ENCODE measurements around the gene TUBA4B.

TUBA4B gene

DNA sequence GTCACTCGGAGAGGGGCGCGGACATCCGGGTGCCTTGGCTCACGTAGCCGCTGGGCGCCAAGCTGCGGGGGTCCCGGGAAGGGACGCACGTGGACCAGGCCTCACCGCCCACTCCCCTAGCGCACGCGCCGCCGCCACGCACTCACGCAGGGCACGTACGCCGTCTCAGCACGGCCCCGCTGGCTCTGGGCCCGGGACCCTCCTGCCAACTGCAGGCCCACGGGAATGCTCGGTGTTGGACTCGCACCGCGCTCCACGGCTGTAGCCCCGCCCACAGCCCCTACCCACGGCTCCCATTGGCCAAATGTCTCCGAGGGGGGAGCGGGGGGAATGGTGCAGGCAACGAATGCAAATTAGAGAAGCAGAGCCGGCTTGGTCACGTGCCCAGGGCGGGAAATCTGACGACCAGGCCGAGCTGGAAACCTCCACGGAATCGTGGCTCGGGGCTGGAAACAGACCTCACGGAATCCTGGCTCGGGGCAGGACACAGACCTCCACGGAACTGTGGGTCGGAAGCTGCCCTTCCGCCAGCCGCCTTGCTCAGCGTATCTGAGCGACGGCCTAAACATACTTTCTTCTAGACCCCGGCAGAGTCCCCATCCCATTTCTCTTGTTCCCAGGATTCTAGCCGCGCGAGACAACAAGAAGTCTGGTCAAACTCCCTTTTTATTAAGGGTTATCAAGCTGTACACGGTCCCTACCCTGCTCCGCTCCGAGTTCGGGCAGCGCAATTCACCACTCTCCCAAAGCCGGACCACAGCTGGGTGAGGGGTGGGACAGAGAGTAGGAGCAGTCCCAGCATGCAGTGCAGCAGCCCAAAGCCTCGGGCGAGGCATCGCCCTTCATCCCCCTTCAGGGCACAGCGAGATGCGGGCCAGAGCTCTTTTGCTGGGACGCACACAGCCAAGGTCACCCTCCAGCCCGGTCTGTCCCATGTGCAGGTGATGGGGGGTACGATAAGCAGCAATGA, 34.0 kb upstream of the TUBA4B start, which contains the start of gene ABCB6:
Gene ABCB6, minus strand, starts transcription at position 227 of the 970 bp plus-strand sequence. CDS start 285 bp downstream, outside the sequence.
- DNase-seq: peak; percentile 89

DNA sequence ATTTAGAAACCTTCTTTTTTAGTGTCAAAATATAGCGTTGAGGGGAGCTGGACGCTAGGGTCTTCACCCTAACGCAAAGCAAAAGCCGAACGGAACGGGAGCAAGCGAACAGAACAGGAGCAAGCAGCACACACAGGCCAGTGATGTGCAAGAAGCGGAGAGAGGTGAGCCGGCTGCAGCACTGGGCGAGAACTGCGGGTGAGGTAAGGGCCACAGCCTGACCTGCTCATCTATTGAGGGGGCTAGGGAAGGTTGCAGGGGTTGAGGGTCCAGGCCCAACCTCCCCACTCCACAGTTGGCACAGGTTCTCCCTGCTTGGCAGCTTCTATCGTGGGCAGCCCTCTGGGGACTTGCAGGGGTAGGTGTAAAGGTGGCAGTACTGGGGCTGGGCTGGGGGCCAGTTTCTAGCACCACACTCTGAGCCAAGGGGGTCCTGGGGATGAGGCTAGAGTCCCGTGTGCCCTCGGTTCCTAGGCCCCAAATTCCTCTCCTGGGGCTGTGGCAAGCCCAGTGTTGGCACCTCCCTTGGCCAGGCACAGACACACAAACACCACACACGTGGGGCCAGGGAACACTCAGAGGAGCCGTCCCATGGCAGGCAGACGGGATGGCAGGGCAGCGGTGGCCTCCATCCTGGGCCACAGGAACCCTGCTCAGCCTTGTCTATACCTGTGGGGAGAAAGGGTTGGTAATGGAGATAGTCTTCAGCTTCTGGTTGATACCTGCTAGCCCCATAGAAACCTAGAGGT, 33.1 kb upstream of the TUBA4B start:
- DNase-seq: no peak

DNA sequence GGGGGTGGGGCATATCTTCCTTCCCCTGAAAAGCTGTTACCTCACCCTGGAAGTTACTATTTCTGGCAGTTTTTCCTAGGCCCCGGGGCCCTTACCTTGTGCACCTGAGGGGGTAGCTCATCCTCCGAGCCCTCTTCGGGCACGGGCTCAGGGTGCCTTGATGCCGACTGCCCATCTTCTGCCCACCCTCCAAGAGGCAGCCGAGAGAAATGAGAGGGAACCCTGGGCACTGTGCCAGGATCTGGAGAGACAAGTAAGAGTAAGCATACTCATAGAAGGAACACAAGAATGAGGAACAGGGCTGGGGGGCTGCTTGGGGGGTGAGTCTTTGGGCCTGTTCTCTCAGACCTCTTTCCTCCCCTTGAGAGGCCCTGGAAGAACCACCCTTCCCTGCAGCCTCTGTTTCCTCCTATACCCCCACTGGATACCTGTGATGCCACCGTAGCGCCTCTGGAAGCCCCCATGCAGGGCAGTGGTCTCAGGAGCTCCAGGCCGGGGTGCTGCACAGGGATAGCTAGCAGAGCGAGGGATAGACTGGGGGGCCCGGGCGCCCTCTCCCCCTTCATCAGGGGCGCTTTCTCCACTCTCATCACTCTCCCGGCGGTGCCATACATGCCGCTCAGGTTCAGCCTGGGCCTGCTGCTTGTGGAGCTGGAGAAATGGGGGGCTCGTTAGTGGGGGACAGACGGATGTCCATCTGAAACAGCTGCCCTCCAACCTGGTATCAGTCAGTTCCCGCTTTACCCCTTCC, 32.2 kb upstream of the TUBA4B start:
- DNase-seq: no peak

GRCh38 chr2:219221957-219222518, 31.0 kb upstream of the TUBA4B start:
- no peak for DNase-seq

- no peak for DNase-seq
These were observed 29.0 kb upstream of the TUBA4B start for GRCh38 chr2:219223831-219224610.

GRCh38 chr2:219225350-219225749, 27.7 kb upstream of the TUBA4B start:
- no peak for DNase-seq

GRCh38 chr2:219228041-219228910, 24.8 kb upstream of the TUBA4B start:
- DNase-seq: no peak

GRCh38 chr2:219228911-219229304, 24.1 kb upstream of the TUBA4B start:
- no peak for DNase-seq

- peak; percentile 96 for DNase-seq
These were observed 23.6 kb upstream of the TUBA4B start, which contains the start of the genes ANKZF1 and ATG9A for GRCh38 chr2:219229305-219230058. TSS of gene ANKZF1 (plus strand) at chr2:219229806. CDS start at chr2:219230258, 452 bp downstream. TSS of gene ATG9A (minus strand) at chr2:219229636. CDS start at chr2:219228024, 1,612 bp downstream.

- no peak for DNase-seq
These were observed 22.9 kb upstream of the TUBA4B start for GRCh38 chr2:219230059-219230540.

- no peak for DNase-seq
These were observed 18.7 kb upstream of the TUBA4B start for GRCh38 chr2:219234331-219234730.

- DNase-seq: no peak
These were observed 9.7 kb upstream of the TUBA4B start for GRCh38 chr2:219243291-219243761.

DNA sequence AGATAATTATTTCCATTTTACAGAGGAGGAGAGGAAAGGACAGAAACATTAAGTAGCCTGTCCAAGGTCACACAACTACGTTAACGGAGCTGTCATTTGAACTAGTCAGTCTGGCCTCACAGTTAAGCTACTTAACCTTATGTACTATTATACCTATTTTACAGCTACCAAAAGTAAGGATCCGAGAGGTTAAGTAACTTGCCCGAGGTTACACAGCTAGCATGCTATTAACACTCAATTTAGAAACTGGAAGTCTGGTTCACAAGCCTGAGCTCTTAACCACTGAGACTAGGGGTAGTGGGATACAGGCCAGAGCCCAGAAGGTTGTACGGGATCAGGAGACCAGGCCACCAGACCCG, 8.3 kb upstream of the TUBA4B start:
- no peak for DNase-seq

DNA sequence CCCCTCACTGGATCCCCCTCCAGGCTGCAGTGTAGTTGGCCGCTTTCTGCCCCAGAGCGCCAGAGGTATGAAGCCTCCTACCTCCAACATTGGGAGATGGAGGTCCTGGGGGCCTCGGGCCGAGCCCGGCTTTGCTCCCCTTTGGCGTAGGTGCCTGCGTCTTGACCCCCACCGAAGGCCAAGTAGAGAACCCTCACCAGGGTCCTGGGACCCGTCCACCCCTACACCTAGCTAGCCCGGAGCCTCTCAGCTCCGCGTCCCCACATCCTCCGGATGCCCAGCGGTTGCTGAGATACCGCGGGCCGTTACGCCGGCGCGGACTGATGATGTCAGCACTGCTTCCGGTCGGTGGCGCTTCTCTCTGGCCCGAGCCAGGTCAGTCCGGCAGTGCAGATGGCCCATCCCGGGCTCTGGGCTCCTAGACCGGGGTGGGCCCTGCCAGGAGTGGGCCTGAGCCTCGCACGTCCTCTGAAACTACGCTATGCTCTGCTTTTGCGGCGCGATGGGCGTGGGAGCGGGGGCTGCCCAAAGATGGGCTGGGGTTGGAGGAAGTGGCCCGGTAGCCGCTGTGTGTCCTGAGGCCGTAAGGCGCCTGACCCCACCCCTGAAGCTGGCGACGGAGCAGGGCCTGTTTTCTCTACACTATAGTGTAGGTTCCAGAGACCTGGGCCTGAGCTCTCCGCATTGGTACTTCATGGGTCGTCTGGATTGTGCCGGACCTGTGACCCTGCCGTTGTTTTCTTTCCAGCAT, 7.7 kb upstream of the TUBA4B start, which contains the start of the genes GLB1L and STK16:
Gene GLB1L, minus strand, starts transcription at position 297 of the 751 bp plus-strand sequence. CDS start 1,871 bp downstream, outside the sequence.
Gene STK16, plus strand, starts transcription at position 332 of the 751 bp plus-strand sequence. CDS start 521 bp downstream, outside the sequence.
- peak; percentile 86 for DNase-seq

GRCh38 chr2:219245899-219246230, 7.2 kb upstream of the TUBA4B start:
- peak; percentile 21 for DNase-seq

DNA sequence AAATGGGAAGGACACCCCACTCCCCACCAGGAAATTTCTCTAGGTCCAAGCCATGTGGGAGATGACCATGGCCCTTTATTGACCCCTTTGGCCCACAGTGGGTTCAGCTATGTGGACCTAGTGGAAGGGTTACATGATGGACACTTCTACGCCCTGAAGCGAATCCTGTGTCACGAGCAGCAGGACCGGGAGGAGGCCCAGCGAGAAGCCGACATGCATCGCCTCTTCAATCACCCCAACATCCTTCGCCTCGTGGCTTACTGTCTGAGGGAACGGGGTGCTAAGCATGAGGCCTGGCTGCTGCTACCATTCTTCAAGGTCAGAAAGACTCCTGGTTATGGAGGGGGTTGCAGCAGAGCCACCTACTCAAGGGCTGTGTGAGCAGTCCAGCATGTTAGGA, 6.5 kb upstream of the TUBA4B start:
- DNase-seq: no peak

GRCh38 chr2:219247678-219248642, 5.1 kb upstream of the TUBA4B start:
- peak; percentile 72 for DNase-seq
